ENCODE results near the gene PPP2R5C. TPM values are rescaled to one million over a fixed set of nuclear protein-coding genes. Genes with fewer than 3 reads are reported as not detected.

Gene PPP2R5C
- total RNA-seq, 1 experiment from 2014 or later, result 96.1 TPM

DNA sequence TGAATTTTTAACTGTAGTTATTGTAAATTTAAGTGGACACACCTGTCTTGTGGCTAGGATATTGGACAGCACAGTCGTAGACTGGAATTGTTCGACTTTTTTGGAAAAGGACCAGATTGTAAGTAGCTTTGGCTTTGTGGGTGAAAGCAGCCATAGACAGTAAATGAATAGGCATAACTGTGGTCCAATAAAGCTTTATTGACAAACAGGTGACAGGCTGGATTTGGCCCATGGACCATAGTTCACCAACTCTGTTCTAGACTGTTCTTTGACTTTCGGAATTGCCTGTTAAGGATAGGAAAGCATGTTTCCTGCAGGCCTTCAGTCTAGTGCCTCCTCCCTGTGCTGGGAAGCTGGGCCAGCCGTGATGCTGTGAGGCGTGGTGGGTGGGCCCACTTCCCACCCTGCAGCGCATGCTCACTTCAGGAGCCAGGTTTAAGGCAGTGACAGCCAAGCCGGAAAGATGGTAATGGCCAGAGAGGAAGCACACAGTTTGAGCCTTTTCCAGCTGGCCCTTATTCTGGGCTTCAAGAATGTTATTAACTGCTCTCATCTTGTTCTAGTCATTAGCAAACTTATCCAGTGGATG is 51.8 kb downstream of the PPP2R5C start:
- H2AFZ ChIP-seq (ENCODE audit: low read length), result no peak overlapping the region
- TF ChIP-seq, protein P1, sequence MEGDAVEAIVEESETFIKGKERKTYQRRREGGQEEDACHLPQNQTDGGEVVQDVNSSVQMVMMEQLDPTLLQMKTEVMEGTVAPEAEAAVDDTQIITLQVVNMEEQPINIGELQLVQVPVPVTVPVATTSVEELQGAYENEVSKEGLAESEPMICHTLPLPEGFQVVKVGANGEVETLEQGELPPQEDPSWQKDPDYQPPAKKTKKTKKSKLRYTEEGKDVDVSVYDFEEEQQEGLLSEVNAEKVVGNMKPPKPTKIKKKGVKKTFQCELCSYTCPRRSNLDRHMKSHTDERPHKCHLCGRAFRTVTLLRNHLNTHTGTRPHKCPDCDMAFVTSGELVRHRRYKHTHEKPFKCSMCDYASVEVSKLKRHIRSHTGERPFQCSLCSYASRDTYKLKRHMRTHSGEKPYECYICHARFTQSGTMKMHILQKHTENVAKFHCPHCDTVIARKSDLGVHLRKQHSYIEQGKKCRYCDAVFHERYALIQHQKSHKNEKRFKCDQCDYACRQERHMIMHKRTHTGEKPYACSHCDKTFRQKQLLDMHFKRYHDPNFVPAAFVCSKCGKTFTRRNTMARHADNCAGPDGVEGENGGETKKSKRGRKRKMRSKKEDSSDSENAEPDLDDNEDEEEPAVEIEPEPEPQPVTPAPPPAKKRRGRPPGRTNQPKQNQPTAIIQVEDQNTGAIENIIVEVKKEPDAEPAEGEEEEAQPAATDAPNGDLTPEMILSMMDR (conservative IDR thresholded peaks at IDR 0.05; ENCODE audit: low read depth, low read length), result no peak
- no peak for TF ChIP-seq EZH2phosphoT487 (IDR thresholded peaks at IDR 0.05; ENCODE audit: borderline replicate concordance, low read length)
- no peak for TF ChIP-seq EZH2 (IDR thresholded peaks at IDR 0.05; ENCODE audit: low read length, unreplicated experiment)
- ChIA-PET POLR2A (ENCODE audit: unreplicated experiment) (interaction anchor here (0.6 kb wide), 1 partner anchor 144 kb away, joined by 4 read pairs; no protein-coding TSS in a partner anchor), CTCF (no interaction called here)
- BruUV-seq (replicated peaks), result no TSS peak
- peak overlapping the region; percentile 12; the same call in 1 of the 2 replicates for H3K4me2 ChIP-seq (ENCODE audit: low read length)
- H3K9ac ChIP-seq (ENCODE audit: low read length), result no peak overlapping the region
- peaks cover 43% of the 10 kb centered on the region for H3K4me1 ChIP-seq (ENCODE audit: insufficient read depth, low read length)
- intact Hi-C loops (cut with micrococcal nuclease), result loop anchor here (5.0 kb wide), 1 partner anchor 41 kb away; no protein-coding TSS in a partner anchor
- peaks cover 37% of the 10 kb centered on the region for H4K20me1 ChIP-seq (ENCODE audit: low read length)
- H3K36me3 ChIP-seq (ENCODE audit: low read depth, low read length), result peaks cover 3% of the 10 kb centered on the region; the same call in 1 of the 2 replicates
- ATAC-seq, result no peak
- no peak overlapping the region for H3K27ac ChIP-seq (ENCODE audit: low read length)
- H3F3A ChIP-seq (ENCODE audit: low read length, unreplicated experiment), result no peaks in the 10 kb centered on the region
- no peak for DNase-seq
- H3K79me2 ChIP-seq (ENCODE audit: low read length), result peaks cover 77% of the 10 kb centered on the region
- H3K4me3 ChIP-seq (ENCODE audit: low read length), result no peak overlapping the region
- no peaks in the 10 kb centered on the region for H3K9me2 ChIP-seq (replicated peaks; ENCODE audit: low read length)
- H3K9me3 ChIP-seq (ENCODE audit: low read length), result no peaks in the 10 kb centered on the region
- no peaks in the 10 kb centered on the region for H3K27me3 ChIP-seq (ENCODE audit: low read length)

DNA sequence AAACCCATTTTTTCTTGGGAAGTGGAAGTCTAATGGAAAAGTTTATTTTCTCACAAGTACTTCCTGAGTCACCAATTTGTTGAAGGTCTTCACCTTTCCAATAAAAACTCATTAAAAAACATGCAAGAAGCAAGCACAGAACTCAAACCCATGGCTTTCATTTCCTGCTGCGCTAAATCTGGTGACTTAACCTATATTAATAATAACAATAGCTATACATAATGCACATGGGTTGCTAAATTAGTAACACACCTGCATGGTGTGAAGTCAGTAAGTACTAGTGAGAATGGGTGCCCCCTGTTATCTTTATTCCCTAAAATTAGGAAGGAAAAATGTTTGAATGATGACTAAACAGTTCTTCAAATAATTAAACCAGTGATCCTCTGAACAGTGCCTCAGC is 52.3 kb downstream of the PPP2R5C start:
- TF ChIP-seq EZH2phosphoT487 (IDR thresholded peaks at IDR 0.05; ENCODE audit: borderline replicate concordance, low read length) (no peak), EZH2 (IDR thresholded peaks at IDR 0.05; ENCODE audit: low read length, unreplicated experiment) (no peak)
- TF ChIP-seq, protein P1 (conservative IDR thresholded peaks at IDR 0.05; ENCODE audit: low read depth, low read length), result no peak

DNA sequence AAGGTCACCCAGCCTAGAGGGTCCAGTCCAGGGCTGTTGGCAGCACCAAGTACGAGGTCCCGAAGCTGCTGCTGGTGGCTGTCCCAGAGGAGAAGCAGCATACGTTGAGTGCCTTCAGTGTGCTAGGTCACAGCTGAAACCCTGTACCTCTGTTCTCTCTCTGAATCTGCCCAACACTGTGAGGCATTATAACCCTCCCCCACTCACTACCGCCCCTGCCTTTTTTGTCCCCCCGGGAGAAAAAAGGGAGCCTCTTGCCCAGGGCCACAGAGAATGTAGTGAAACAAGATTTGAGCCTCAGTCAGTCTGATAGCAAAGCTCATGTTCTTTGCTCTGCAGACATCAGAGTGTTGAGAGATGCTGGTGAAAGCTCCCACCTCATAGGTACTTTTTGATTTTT is 53.4 kb downstream of the PPP2R5C start:
- no peak overlapping the region for H2AFZ ChIP-seq (ENCODE audit: low read length)
- peaks cover 3% of the 10 kb centered on the region; the same call in 1 of the 2 replicates for H3K36me3 ChIP-seq (ENCODE audit: low read depth, low read length)
- peaks cover 37% of the 10 kb centered on the region for H4K20me1 ChIP-seq (ENCODE audit: low read length)
- no peaks in the 10 kb centered on the region for H3K9me3 ChIP-seq (ENCODE audit: low read length)
- no peaks in the 10 kb centered on the region for H3K27me3 ChIP-seq (ENCODE audit: low read length)
- H3K4me1 ChIP-seq (ENCODE audit: insufficient read depth, low read length), result peaks cover 32% of the 10 kb centered on the region
- POLR2A ChIA-PET (ENCODE audit: unreplicated experiment), result no interaction called here
- BruUV-seq (replicated peaks), result no TSS peak
- no peak overlapping the region for H3K9ac ChIP-seq (ENCODE audit: low read length)
- CTCF ChIA-PET, result no interaction called here
- no peak overlapping the region for H3K27ac ChIP-seq (ENCODE audit: low read length)
- no peaks in the 10 kb centered on the region for H3F3A ChIP-seq (ENCODE audit: low read length, unreplicated experiment)
- ATAC-seq (no peak), DNase-seq (no peak)
- H3K79me2 ChIP-seq (ENCODE audit: low read length), result peaks cover 94% of the 10 kb centered on the region
- no peak overlapping the region for H3K4me3 ChIP-seq (ENCODE audit: low read length)
- H3K9me2 ChIP-seq (replicated peaks; ENCODE audit: low read length), result no peaks in the 10 kb centered on the region
- TF ChIP-seq EZH2 (IDR thresholded peaks at IDR 0.05; ENCODE audit: low read length, unreplicated experiment) (no peak), EZH2phosphoT487 (IDR thresholded peaks at IDR 0.05; ENCODE audit: borderline replicate concordance, low read length) (no peak)
- TF ChIP-seq, protein P1 (conservative IDR thresholded peaks at IDR 0.05; ENCODE audit: low read depth, low read length), result no peak
- intact Hi-C loops (cut with micrococcal nuclease), result loop anchor here (5.0 kb wide), 1 partner anchor 43 kb away; no protein-coding TSS in a partner anchor
- H3K4me2 ChIP-seq (ENCODE audit: low read length), result no peak overlapping the region

More for the DNA sequence above, 52.3 kb downstream of the PPP2R5C start:
- Histone ChIP-seq H3K9ac (ENCODE audit: low read length) (no peak overlapping the region), H3K9me3 (ENCODE audit: low read length) (no peaks in the 10 kb centered on the region), H3K27me3 (ENCODE audit: low read length) (no peaks in the 10 kb centered on the region), H3K36me3 (ENCODE audit: low read depth, low read length) (peaks cover 3% of the 10 kb centered on the region; the same call in 1 of the 2 replicates), H3K27ac (ENCODE audit: low read length) (no peak overlapping the region), H2AFZ (ENCODE audit: low read length) (no peak overlapping the region), H3K4me1 (ENCODE audit: insufficient read depth, low read length) (peaks cover 38% of the 10 kb centered on the region), H3K79me2 (ENCODE audit: low read length) (peaks cover 83% of the 10 kb centered on the region), H3K4me3 (ENCODE audit: low read length) (no peak overlapping the region), H3K9me2 (replicated peaks; ENCODE audit: low read length) (no peaks in the 10 kb centered on the region), H3K4me2 (ENCODE audit: low read length) (peak overlapping the region; percentile 12; the same call in 1 of the 2 replicates), H4K20me1 (ENCODE audit: low read length) (peaks cover 37% of the 10 kb centered on the region), H3F3A (ENCODE audit: low read length, unreplicated experiment) (no peaks in the 10 kb centered on the region)
- DNase-seq (no peak), ATAC-seq (no peak)
- ChIA-PET CTCF (no interaction called here), POLR2A (ENCODE audit: unreplicated experiment) (no interaction called here)
- intact Hi-C loops (cut with micrococcal nuclease), result loop anchor here (5.0 kb wide), 1 partner anchor 42 kb away; no protein-coding TSS in a partner anchor
- BruUV-seq (replicated peaks), result no TSS peak
